Heart left ventricle (tissue), 13 donors: ENCODE results near the gene MXI1.

Experiments
- CTCF ChIP-seq, 12 donors: fragments of 200-600 bp; sonication (generic) in 4 of 12; IDR thresholded peaks; one replicate each; pipeline versions ENCODE4 v1.5.0 to v1.8.0; 2018 to 2022; ENCODE audit warnings: antibody characterized with exemption in 12 of 12, mild to moderate bottlenecking in 5 of 12
- POLR2A ChIP-seq, 2 donors: fragments of 450-650 bp; IDR thresholded peaks; one replicate each; pipeline ENCODE4 v1.6.1; 2017; ENCODE audit warnings: antibody characterized with exemption in 2 of 2, mild to moderate bottlenecking in 2 of 2, moderate library complexity in 2 of 2
- donor health status: ischemic (EF 13 %, LVEDD 7.1; RV severe dilation, severe dysfunction).
- donor health status: DM: no; HTN: yes; CAD: no.
- donor health status: DM: no; HTN: no; CAD: no.
- donor health status: ischemic (EF 25% LVEDD 6.9; RV normal size, moderate dysfunction).
- donor health status: ischemic (EF 25% LVEDD 5.7; RV mildly dilated, moderate dysfunction).
- donor health status: ischemic (EF 35%, LVEDD 5.7; RV mildly dilated, moderate dysfunction).
- donor health status: nonischemic (EF 11% LVEDD 7.7; RV severe dilation, severe dysfunction).
- donor health status: DM: yes; HTN: yes; CAD: no.
- donor health status: PGD.
- donor health status: ischemic (EF 29% LVEDD 5.4; RV normal size, mild dysfunction).
- donor health status: nonischemic (EF 23%, LVEDD 6.1; RV moderate dilation, normal function).

- TF ChIP-seq CTCF (IDR thresholded peaks at IDR 0.05) (no peak), POLR2A (IDR thresholded peaks at IDR 0.05) (no peak)
These were observed 25.5 kb upstream of the MXI1 start for GRCh38 chr10:110181911-110182310.
